Endodermal cell (in vitro differentiated cells): Measurements from ENCODE around the gene CDC42EP3. TPM values are rescaled to one million over a fixed set of nuclear protein-coding genes. Genes with fewer than 3 reads are reported as not detected.

Experiments
- DNase-seq: peaks from one replicate; pipeline ENCODE4 v3.0.0-alpha.2; 2017
- H3K27ac ChIP-seq: 2 replicates; pipeline ENCODE4 v1.5.1; 2013; ENCODE audit warnings: mild to moderate bottlenecking, low read depth, low read length, moderate library complexity
- H3K27me3 ChIP-seq: 2 replicates; pipeline ENCODE4 v1.6.1; 2013; ENCODE audit warnings: mild to moderate bottlenecking, low read length, moderate library complexity; ENCODE audit not compliant: insufficient read depth, control insufficient read depth, poor library complexity, severe bottlenecking
- H3K36me3 ChIP-seq: 2 replicates; pipeline ENCODE4 v1.7.0; 2013; ENCODE audit warnings: mild to moderate bottlenecking, low read length, moderate library complexity; ENCODE audit not compliant: control insufficient read depth, insufficient read depth
- H3K4me1 ChIP-seq: one replicate; pipeline ENCODE4 v1.7.0; 2013; ENCODE audit warnings: low read length; ENCODE audit not compliant: control insufficient read depth, insufficient read depth
- H3K4me3 ChIP-seq: 2 replicates; pipeline ENCODE4 v1.5.1; 2013; ENCODE audit warnings: mild to moderate bottlenecking, low read length, moderate library complexity
- H3K9ac ChIP-seq: 2 replicates; pipeline ENCODE4 v1.6.1; 2013; ENCODE audit warnings: mild to moderate bottlenecking, low read length, moderate library complexity; ENCODE audit not compliant: poor library complexity, severe bottlenecking; ENCODE audit errors: extremely low read depth
- H3K9me3 ChIP-seq: 2 replicates; pipeline ENCODE4 v1.6.1; 2013; ENCODE audit warnings: mild to moderate bottlenecking, low read length, moderate library complexity; ENCODE audit not compliant: control insufficient read depth
- H3K27ac Mint-ChIP-seq: 2 replicates; pipeline ENCODE4 v1.8.0; 2020; ENCODE audit warnings: mixed read lengths
- H3K27me3 Mint-ChIP-seq: 2 replicates; pipeline ENCODE4 v1.8.0; 2021; ENCODE audit warnings: mild to moderate bottlenecking, mixed read lengths; ENCODE audit not compliant: insufficient read depth
- H3K36me3 Mint-ChIP-seq: 2 replicates; pipeline ENCODE4 v1.8.0; 2020; ENCODE audit warnings: low read depth, mixed read lengths
- H3K4me1 Mint-ChIP-seq: 2 replicates; pipeline ENCODE4 v1.8.0; 2020; ENCODE audit warnings: mixed read lengths
- H3K4me3 Mint-ChIP-seq: 2 replicates; pipeline ENCODE4 v1.8.0; 2020; ENCODE audit warnings: mild to moderate bottlenecking, moderate library complexity, mixed read lengths
- H3K9me3 Mint-ChIP-seq: 2 replicates; pipeline ENCODE4 v1.8.0; 2020; ENCODE audit warnings: mild to moderate bottlenecking, mixed read lengths
- CTCF ChIP-seq: fragments of 200-600 bp; sonication (generic); conservative IDR thresholded peaks from 2 replicates; pipeline ENCODE4 v1.5.0; 2021; ENCODE audit warnings: antibody characterized with exemption, mild to moderate bottlenecking
- WGBS, 2 experiments: methylation state at CpG; one replicate each; pipeline versions ENCODE4 v1.1.5 to v1.1.7; 2013; ENCODE audit warnings: missing lambda C conversion rate in 2 of 2, mixed read lengths in 1 of 2; ENCODE audit not compliant: insufficient coverage in 1 of 2, insufficient read length in 1 of 2; 5-methylcytosine and 5-hydroxymethylcytosine counted together
- total RNA-seq, 2 donors: library from RNA; stranded (reverse); fragmentation: NEBNext Ultra II Directional in 1 of 2; extraction: Animal tissue kit (Norgen Biotek cat#: 25700) in 1 of 2; gene quantifications; 2 replicates in 1 of 2; 3 replicates in 1 of 2; pipeline ENCODE4 v1.2.1, GENCODE V29; 2021

CDC42EP3 gene
- total RNA-seq, 2 donors from 2014 or later = 26.4 to 30.2 TPM

- Mint-ChIP-seq H3K27ac (no peak overlapping the region), H3K27me3 (peaks cover 57% of the 10 kb centered on the region), H3K4me1 (peaks cover 21% of the 10 kb centered on the region), H3K36me3 (no peaks in the 10 kb centered on the region), H3K9me3 (peaks cover 6% of the 10 kb centered on the region), H3K4me3 (no peak overlapping the region)
- WGBS, 2 experiments = 83 to 91% methylated on average over 2 to 3 of the region's 4 CpGs
- Histone ChIP-seq H3K4me1 (peaks cover 4% of the 10 kb centered on the region), H3K4me3 (no peak overlapping the region), H3K27me3 (peaks cover 27% of the 10 kb centered on the region), H3K9ac (no peak overlapping the region), H3K9me3 (no peaks in the 10 kb centered on the region), H3K36me3 (no peaks in the 10 kb centered on the region), H3K27ac (no peak overlapping the region)
- no peak for TF ChIP-seq CTCF
- DNase-seq = no peak
Observed at GRCh38 chr2:37631698-37632097, 39.7 kb downstream of the CDC42EP3 start.

- peaks cover 4% of the 10 kb centered on the region for H3K4me1 ChIP-seq
- Mint-ChIP-seq H3K9me3 (peaks cover 6% of the 10 kb centered on the region), H3K36me3 (no peaks in the 10 kb centered on the region), H3K4me3 (no peak overlapping the region), H3K27ac (no peak overlapping the region), H3K27me3 (peaks cover 57% of the 10 kb centered on the region), H3K4me1 (peaks cover 17% of the 10 kb centered on the region)
- H3K9ac ChIP-seq = no peak overlapping the region
- WGBS, 2 experiments = 97% methylated on average over 2 of the region's 2 CpGs; no CpG with 5 or more reads in 1 of the 2 experiments
- H3K36me3 ChIP-seq = no peaks in the 10 kb centered on the region
- no peak overlapping the region for H3K4me3 ChIP-seq
- no peaks in the 10 kb centered on the region for H3K9me3 ChIP-seq
- no peak for DNase-seq
- no peak overlapping the region for H3K27ac ChIP-seq
- peaks cover 27% of the 10 kb centered on the region for H3K27me3 ChIP-seq
- no peak for TF ChIP-seq CTCF
Observed at GRCh38 chr2:37631292-37631691, 40.1 kb downstream of the CDC42EP3 start.

- Mint-ChIP-seq H3K4me1 (peaks cover 16% of the 10 kb centered on the region), H3K27ac (no peak overlapping the region), H3K27me3 (peaks cover 57% of the 10 kb centered on the region), H3K4me3 (no peak overlapping the region), H3K9me3 (peaks cover 6% of the 10 kb centered on the region), H3K36me3 (no peaks in the 10 kb centered on the region)
- H3K27ac ChIP-seq = no peak overlapping the region
- H3K36me3 ChIP-seq = no peaks in the 10 kb centered on the region
- TF ChIP-seq CTCF = no peak
- no peak overlapping the region for H3K4me3 ChIP-seq
- H3K4me1 ChIP-seq = peaks cover 4% of the 10 kb centered on the region
- H3K9me3 ChIP-seq = no peaks in the 10 kb centered on the region
- H3K27me3 ChIP-seq = peaks cover 27% of the 10 kb centered on the region
- WGBS, 2 experiments = 88 to 89% methylated on average over 4 of the region's 4 CpGs
- no peak overlapping the region for H3K9ac ChIP-seq
- no peak for DNase-seq
Observed at GRCh38 chr2:37630776-37631175, 40.7 kb downstream of the CDC42EP3 start.
